ENCODE results near the gene NOC4L. TPM values are rescaled to one million over a fixed set of nuclear protein-coding genes. Genes with fewer than 3 reads are reported as not detected.
A peak's percentile ranks its signal among the peaks of the same experiment; 100 is the strongest.
"Not testable (repeated sequence)": the region's sequence is repeated elsewhere in the genome, so short reads cannot be mapped to it uniquely, and the experiment has no call there.

Gene NOC4L
- total and polyA plus RNA-seq, 2 experiments from 2014 or later = 42.4 to 54.7 TPM

DNA sequence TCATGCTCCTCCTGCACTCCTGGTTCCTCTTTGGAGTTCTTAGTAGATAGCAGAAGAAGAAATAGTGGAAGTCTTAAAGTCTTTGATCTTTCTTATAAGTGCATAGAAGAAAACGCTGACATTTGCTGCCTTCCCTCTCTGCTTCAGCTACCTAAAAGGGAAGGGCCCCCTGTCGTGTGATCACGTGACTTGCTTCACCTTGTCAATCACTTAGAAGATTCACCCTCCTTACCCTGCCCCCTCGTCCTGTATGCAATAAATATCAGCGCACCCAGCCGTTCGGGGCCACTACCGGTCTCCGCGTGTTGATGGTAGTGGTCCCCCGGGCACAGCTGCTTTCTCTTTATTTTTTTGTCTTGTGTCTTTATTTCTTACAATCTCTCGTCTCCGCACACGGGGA lies 41.2 kb upstream of the NOC4L start:
- H3F3A ChIP-seq (replicated peaks; ENCODE audit: low read depth); H4K20me1 ChIP-seq (replicated peaks; ENCODE audit: insufficient read depth); H3K27me3 ChIP-seq (ENCODE audit: insufficient read depth); H3K36me3 ChIP-seq (ENCODE audit: insufficient read depth); H3K27ac ChIP-seq (ENCODE audit: low read depth); H3K27me3 Mint-ChIP-seq (ENCODE audit: insufficient read depth, low read depth, poor library complexity); H3K9me3 Mint-ChIP-seq; H3K4me3 Mint-ChIP-seq; H3K4me1 ChIP-seq (ENCODE audit: insufficient read depth); H3K4me3 ChIP-seq; H3K4me2 ChIP-seq; DNase-seq (ENCODE audit: low spot score); H2AFZ ChIP-seq; H3K9me2 ChIP-seq (ENCODE audit: insufficient read depth): not testable (repeated sequence)
- Mint-ChIP-seq H3K36me3 (ENCODE audit: low read depth) (peaks cover 28% of the 10 kb centered on the region), H3K27ac (peak overlapping the region; percentile 30; the same call in 1 of the 2 replicates), H3K4me1 (peaks cover 13% of the 10 kb centered on the region)
- 0 out of 3 replicates have a peak, but pooled peaks have one; percentile 15 for ATAC-seq
- peaks cover 13% of the 10 kb centered on the region; the same call in 1 of the 2 replicates for H3K79me2 ChIP-seq (replicated peaks; ENCODE audit: insufficient read depth)

DNA sequence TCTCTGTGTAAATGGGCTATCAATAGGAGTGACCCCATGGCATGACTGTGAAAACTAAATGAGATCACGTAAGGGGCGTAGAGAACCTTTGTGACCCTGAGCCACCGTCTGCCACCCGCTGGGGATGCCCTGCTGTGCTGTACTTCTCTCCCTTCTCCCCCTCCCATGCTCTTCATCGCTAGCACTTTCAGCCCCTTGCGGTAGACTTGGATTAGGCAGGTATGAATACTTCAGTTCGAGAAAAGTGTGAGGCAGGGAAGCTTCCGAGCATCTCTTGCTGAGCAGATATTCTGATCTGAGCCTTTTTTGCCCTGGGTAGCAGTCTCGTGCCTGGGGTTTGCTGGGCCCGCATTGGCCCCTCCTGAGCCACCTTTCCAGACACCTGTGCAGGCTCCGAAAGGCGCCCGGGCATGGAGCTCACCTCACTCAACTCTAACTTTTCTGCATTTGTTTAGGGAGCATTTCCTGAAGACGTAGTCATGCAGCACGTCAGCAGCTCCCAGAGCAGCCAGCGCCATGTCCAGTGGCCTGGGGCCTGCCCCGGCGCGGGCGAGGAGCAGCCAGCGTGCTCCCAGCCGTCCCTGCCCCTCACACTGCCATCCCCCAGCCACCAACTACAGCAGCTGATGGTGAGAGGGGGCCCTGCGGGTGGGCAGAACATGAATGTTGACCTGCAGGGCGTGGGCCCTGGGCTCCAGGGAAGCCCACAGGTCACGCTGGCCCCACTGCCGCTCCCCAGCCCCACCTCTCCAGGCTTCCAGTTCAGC lies 40.5 kb upstream of the NOC4L start:
- Mint-ChIP-seq H3K9me3 (no peaks in the 10 kb centered on the region; the same call in 1 of the 3 replicates), H3K36me3 (ENCODE audit: low read depth) (peaks cover 24% of the 10 kb centered on the region), H3K4me3 (no peak overlapping the region), H3K27ac (peak overlapping the region; percentile 30; the same call in 1 of the 2 replicates), H3K4me1 (peaks cover 20% of the 10 kb centered on the region), H3K27me3 (ENCODE audit: insufficient read depth, low read depth, poor library complexity) (peaks cover 2% of the 10 kb centered on the region)
- no peaks in the 10 kb centered on the region for H3K9me2 ChIP-seq (ENCODE audit: insufficient read depth)
- DNase-seq (ENCODE audit: low spot score) (no peak), ATAC-seq (peak; percentile 61)
- no peaks in the 10 kb centered on the region for H3K27me3 ChIP-seq (ENCODE audit: insufficient read depth)
- 0 out of 2 replicates have a peak, but pooled peaks cover 6% of the 10 kb centered on the region for H3K36me3 ChIP-seq (ENCODE audit: insufficient read depth)
- no peaks in the 10 kb centered on the region for H3F3A ChIP-seq (replicated peaks; ENCODE audit: low read depth)
- H3K4me2 ChIP-seq = no peak overlapping the region
- TF ChIP-seq ZNF331 (CRISPR knock-in tag; IDR thresholded peaks at IDR 0.05; ENCODE audit: low read depth) (no peak), EZH2phosphoT487 (IDR thresholded peaks at IDR 0.05; ENCODE audit: unreplicated experiment) (no peak), STAT1 (IDR thresholded peaks at IDR 0.05; ENCODE audit: unreplicated experiment) (no peak), JUNB (IDR thresholded peaks at IDR 0.05; ENCODE audit: unreplicated experiment) (no peak), NANOG (IDR thresholded peaks at IDR 0.05; ENCODE audit: borderline replicate concordance) (no peak), EZH2 (IDR thresholded peaks at IDR 0.05; ENCODE audit: low read depth, unreplicated experiment) (no peak)
- TF ChIP-seq, protein P1, sequence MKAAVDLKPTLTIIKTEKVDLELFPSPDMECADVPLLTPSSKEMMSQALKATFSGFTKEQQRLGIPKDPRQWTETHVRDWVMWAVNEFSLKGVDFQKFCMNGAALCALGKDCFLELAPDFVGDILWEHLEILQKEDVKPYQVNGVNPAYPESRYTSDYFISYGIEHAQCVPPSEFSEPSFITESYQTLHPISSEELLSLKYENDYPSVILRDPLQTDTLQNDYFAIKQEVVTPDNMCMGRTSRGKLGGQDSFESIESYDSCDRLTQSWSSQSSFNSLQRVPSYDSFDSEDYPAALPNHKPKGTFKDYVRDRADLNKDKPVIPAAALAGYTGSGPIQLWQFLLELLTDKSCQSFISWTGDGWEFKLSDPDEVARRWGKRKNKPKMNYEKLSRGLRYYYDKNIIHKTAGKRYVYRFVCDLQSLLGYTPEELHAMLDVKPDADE (IDR thresholded peaks at IDR 0.05) = no peak
- TF ChIP-seq, protein P2, sequence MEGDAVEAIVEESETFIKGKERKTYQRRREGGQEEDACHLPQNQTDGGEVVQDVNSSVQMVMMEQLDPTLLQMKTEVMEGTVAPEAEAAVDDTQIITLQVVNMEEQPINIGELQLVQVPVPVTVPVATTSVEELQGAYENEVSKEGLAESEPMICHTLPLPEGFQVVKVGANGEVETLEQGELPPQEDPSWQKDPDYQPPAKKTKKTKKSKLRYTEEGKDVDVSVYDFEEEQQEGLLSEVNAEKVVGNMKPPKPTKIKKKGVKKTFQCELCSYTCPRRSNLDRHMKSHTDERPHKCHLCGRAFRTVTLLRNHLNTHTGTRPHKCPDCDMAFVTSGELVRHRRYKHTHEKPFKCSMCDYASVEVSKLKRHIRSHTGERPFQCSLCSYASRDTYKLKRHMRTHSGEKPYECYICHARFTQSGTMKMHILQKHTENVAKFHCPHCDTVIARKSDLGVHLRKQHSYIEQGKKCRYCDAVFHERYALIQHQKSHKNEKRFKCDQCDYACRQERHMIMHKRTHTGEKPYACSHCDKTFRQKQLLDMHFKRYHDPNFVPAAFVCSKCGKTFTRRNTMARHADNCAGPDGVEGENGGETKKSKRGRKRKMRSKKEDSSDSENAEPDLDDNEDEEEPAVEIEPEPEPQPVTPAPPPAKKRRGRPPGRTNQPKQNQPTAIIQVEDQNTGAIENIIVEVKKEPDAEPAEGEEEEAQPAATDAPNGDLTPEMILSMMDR (conservative IDR thresholded peaks at IDR 0.05; ENCODE audit: low read depth in 2 of 2) = no peak
- H3K4me1 ChIP-seq (ENCODE audit: insufficient read depth) = no peaks in the 10 kb centered on the region
- H3K27ac ChIP-seq (ENCODE audit: low read depth) = no peak overlapping the region
- no peak overlapping the region for H3K4me3 ChIP-seq
- 0 out of 2 replicates have a peak, but pooled peaks cover 9% of the 10 kb centered on the region for H3K79me2 ChIP-seq (replicated peaks; ENCODE audit: insufficient read depth)
- no peak overlapping the region for H2AFZ ChIP-seq
- peaks cover 5% of the 10 kb centered on the region; the same call in 1 of the 2 replicates for H4K20me1 ChIP-seq (replicated peaks; ENCODE audit: insufficient read depth)

Measured in GM23338 (cell line).